ENCODE results near the gene ALKBH6.

ALKBH6 gene

DNA sequence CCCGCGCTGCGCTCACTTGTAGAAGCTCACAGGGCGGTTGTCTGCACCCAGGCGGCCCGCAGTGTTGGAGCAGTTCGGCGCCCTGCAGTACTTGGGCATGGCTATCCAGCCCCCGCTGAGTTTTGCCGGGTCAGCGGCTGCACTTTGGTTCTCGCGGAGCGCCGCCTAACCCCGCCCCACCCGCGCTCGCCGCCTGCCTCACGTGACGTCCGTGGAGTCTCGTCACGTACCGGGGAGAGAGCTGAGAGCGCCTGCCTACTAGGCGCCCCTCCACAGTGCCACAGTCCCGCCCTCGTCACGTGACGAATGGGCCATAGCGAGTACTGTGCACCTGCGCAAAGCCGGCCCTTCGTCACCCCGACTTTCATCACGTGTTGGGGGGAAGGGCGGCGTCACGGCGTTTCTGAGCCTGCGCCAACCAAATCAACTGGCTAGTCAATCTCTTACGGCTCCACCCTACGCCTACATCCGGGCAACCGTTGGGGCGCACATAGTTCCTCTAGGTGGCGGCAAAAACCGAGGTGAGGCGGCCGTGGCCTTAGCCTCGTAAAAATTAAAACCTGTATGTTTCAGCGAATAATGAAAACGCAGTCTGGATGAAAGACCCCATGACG is 40.2 kb upstream of the ALKBH6 start, which contains the start of gene THAP8:
Gene THAP8 (minus strand): TSS at position 167 of the 614 bp plus-strand sequence. CDS start 68 bp downstream, at position 99.
- H3K36me3 ChIP-seq (ENCODE audit: insufficient read depth, low read length) = peaks cover 27% of the 10 kb centered on the region
- no peaks in the 10 kb centered on the region for H3K9me3 ChIP-seq (ENCODE audit: low read length)
- TF ChIP-seq, protein P1, sequence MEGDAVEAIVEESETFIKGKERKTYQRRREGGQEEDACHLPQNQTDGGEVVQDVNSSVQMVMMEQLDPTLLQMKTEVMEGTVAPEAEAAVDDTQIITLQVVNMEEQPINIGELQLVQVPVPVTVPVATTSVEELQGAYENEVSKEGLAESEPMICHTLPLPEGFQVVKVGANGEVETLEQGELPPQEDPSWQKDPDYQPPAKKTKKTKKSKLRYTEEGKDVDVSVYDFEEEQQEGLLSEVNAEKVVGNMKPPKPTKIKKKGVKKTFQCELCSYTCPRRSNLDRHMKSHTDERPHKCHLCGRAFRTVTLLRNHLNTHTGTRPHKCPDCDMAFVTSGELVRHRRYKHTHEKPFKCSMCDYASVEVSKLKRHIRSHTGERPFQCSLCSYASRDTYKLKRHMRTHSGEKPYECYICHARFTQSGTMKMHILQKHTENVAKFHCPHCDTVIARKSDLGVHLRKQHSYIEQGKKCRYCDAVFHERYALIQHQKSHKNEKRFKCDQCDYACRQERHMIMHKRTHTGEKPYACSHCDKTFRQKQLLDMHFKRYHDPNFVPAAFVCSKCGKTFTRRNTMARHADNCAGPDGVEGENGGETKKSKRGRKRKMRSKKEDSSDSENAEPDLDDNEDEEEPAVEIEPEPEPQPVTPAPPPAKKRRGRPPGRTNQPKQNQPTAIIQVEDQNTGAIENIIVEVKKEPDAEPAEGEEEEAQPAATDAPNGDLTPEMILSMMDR (IDR thresholded peaks at IDR 0.05; ENCODE audit: low read length) = peak; percentile 42; the same call in 1 of the 2 replicates
- TF ChIP-seq EZH2 (IDR thresholded peaks at IDR 0.05; ENCODE audit: borderline replicate concordance, low read length) = no peak
- H3K4me3 ChIP-seq (ENCODE audit: low read depth, low read length, poor library complexity, severe bottlenecking) = peak within 1 kb of the TSS; percentile 98
- peaks cover 28% of the 10 kb centered on the region for H3K79me2 ChIP-seq (ENCODE audit: insufficient read depth, low read length)
- peak within 1 kb of the TSS; percentile 94 for H3K27ac ChIP-seq (ENCODE audit: low read depth, low read length, poor library complexity, severe bottlenecking)
- H3K4me2 ChIP-seq (ENCODE audit: low read length) = peak within 1 kb of the TSS; percentile 100
- H3K27me3 ChIP-seq (ENCODE audit: insufficient read depth, low read length) = no peaks in the 10 kb centered on the region
- H3F3A ChIP-seq (ENCODE audit: insufficient read depth, low read length) = peaks cover 4% of the 10 kb centered on the region; the same call in 1 of the 2 replicates
- H3K9ac ChIP-seq (ENCODE audit: low read length) = peak within 1 kb of the TSS; percentile 91
- no peaks in the 10 kb centered on the region for H4K20me1 ChIP-seq (ENCODE audit: insufficient read depth, low read length)
- H3K9me2 ChIP-seq (ENCODE audit: low read depth, low read length) = no peaks in the 10 kb centered on the region
- peaks cover 35% of the 10 kb centered on the region for H3K4me1 ChIP-seq (ENCODE audit: insufficient read depth, low read length, severe bottlenecking)
- H2AFZ ChIP-seq (ENCODE audit: low read length) = peak within 1 kb of the TSS; percentile 60; the same call in 1 of the 2 replicates

DNA sequence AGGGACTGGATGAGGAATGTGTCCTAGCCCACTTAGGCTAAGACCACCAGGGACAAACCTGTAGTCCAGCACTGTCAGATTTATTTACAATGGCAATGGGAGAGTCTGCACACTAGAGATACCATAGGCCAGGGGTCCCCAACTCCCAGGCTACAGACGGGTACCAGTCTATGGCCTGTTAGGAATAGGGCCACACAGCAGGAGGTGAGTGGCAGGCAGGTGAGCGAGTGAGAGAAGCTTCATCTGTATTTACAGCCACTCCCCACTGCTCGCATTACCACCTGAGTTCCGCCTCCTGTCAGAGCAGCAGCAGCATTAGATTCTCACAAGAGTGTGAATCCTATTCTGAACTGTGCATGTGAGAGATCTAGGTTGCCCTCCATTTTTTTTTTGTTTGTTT is 37.6 kb upstream of the ALKBH6 start:
- Histone ChIP-seq H3K9me2 (ENCODE audit: low read depth, low read length) (no peaks in the 10 kb centered on the region), H3K9ac (ENCODE audit: low read length) (no peak overlapping the region), H3K4me2 (ENCODE audit: low read length) (no peak overlapping the region), H3K79me2 (ENCODE audit: insufficient read depth, low read length) (peaks cover 16% of the 10 kb centered on the region), H2AFZ (ENCODE audit: low read length) (no peak overlapping the region), H4K20me1 (ENCODE audit: insufficient read depth, low read length) (no peaks in the 10 kb centered on the region), H3K4me1 (ENCODE audit: insufficient read depth, low read length, severe bottlenecking) (peaks cover 27% of the 10 kb centered on the region), H3F3A (ENCODE audit: insufficient read depth, low read length) (peaks cover 4% of the 10 kb centered on the region; the same call in 1 of the 2 replicates), H3K4me3 (ENCODE audit: low read depth, low read length, poor library complexity, severe bottlenecking) (no peak overlapping the region), H3K9me3 (ENCODE audit: low read length) (no peaks in the 10 kb centered on the region), H3K27me3 (ENCODE audit: insufficient read depth, low read length) (no peaks in the 10 kb centered on the region), H3K36me3 (ENCODE audit: insufficient read depth, low read length) (peaks cover 3% of the 10 kb centered on the region; the same call in 1 of the 2 replicates), H3K27ac (ENCODE audit: low read depth, low read length, poor library complexity, severe bottlenecking) (no peak overlapping the region)
- TF ChIP-seq, protein P1 (IDR thresholded peaks at IDR 0.05; ENCODE audit: low read length) = no peak
- TF ChIP-seq EZH2 (IDR thresholded peaks at IDR 0.05; ENCODE audit: borderline replicate concordance, low read length) = no peak

DNA sequence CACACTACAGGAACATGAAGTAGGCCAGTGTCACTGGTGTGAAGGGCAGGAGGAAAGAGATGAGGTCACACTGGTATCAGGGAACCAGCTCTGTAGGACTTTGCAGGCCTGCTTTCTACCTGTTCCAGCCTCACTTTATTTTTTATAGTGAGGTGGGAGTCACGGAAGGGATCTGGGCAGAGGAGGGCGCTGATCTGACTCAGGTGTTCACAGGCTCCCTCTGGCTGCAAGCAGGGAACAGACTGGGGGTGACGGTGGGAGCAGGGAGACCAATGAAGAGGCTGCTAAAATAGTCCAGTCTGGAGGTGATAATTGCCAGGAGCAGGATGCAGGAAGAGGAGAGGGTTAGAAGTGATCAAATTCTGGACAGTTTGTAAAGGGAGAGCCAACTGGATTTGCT is 37.2 kb upstream of the ALKBH6 start:
- no peak overlapping the region for H3K4me3 ChIP-seq (ENCODE audit: low read depth, low read length, poor library complexity, severe bottlenecking)

More for the DNA sequence above, 37.2 kb upstream of the ALKBH6 start:
- Histone ChIP-seq H2AFZ (ENCODE audit: low read length) (no peak overlapping the region), H3K9me3 (ENCODE audit: low read length) (no peaks in the 10 kb centered on the region), H3K4me1 (ENCODE audit: insufficient read depth, low read length, severe bottlenecking) (peaks cover 23% of the 10 kb centered on the region), H3F3A (ENCODE audit: insufficient read depth, low read length) (peaks cover 4% of the 10 kb centered on the region; the same call in 1 of the 2 replicates), H3K4me2 (ENCODE audit: low read length) (no peak overlapping the region), H3K27me3 (ENCODE audit: insufficient read depth, low read length) (no peaks in the 10 kb centered on the region), H3K9me2 (ENCODE audit: low read depth, low read length) (no peaks in the 10 kb centered on the region), H3K36me3 (ENCODE audit: insufficient read depth, low read length) (peaks cover under 1% of the 10 kb centered on the region; the same call in 1 of the 2 replicates), H3K9ac (ENCODE audit: low read length) (no peak overlapping the region), H3K27ac (ENCODE audit: low read depth, low read length, poor library complexity, severe bottlenecking) (no peak overlapping the region), H3K79me2 (ENCODE audit: insufficient read depth, low read length) (peaks cover 12% of the 10 kb centered on the region), H4K20me1 (ENCODE audit: insufficient read depth, low read length) (no peaks in the 10 kb centered on the region)
- TF ChIP-seq, protein P1 (IDR thresholded peaks at IDR 0.05; ENCODE audit: low read length) = peak; percentile 57
- no peak for TF ChIP-seq EZH2 (IDR thresholded peaks at IDR 0.05; ENCODE audit: borderline replicate concordance, low read length)

All from OCI-LY1 (cell line).